Activated naive CD8-positive, alpha-beta T cell treated with anti-CD3 and anti-CD28 coated beads, Interleukin-2, amount 50 U/mL, for 24 hours (primary cell): ENCODE results near the gene CHST4.
"Not testable (repeated sequence)": the region's sequence is repeated elsewhere in the genome, so short reads cannot be mapped to it uniquely, and the experiment has no call there.

ENCODE experiments used
- ATAC-seq: fragments of 150-1000 bp; cut with Tn5 transposase; one replicate; pipeline ENCODE4 v1.10.0; 2021
- DNase-seq: peaks from one replicate; pipeline ENCODE4 v3.0.0; 2021
- H3K27ac Mint-ChIP-seq: one replicate; pipeline ENCODE4 v1.8.0; 2021; ENCODE audit warnings: mild to moderate bottlenecking, mixed read lengths
- H3K27me3 Mint-ChIP-seq: one replicate; pipeline ENCODE4 v1.8.0; 2021; ENCODE audit warnings: mixed read lengths
- H3K36me3 Mint-ChIP-seq: one replicate; pipeline ENCODE4 v1.8.0; 2021; ENCODE audit warnings: low read depth, mixed read lengths
- H3K4me1 Mint-ChIP-seq: one replicate; pipeline ENCODE4 v1.8.0; 2021; ENCODE audit warnings: mixed read lengths
- H3K4me3 Mint-ChIP-seq: one replicate; pipeline ENCODE4 v1.8.0; 2021; ENCODE audit warnings: mild to moderate bottlenecking, moderate library complexity, mixed read lengths
- H3K9me3 Mint-ChIP-seq: one replicate; pipeline ENCODE4 v1.8.0; 2021; ENCODE audit warnings: mixed read lengths

The CHST4 gene

GRCh38 chr16:71547168-71547567 lies 20.9 kb downstream of the CHST4 start:
- DNase-seq = no peak
- no peaks in the 10 kb centered on the region for H3K9me3 Mint-ChIP-seq
- H3K4me1 Mint-ChIP-seq = peaks cover 2% of the 10 kb centered on the region
- no peak overlapping the region for H3K27ac Mint-ChIP-seq
- no peak for ATAC-seq
- H3K27me3 Mint-ChIP-seq = peaks cover 8% of the 10 kb centered on the region
- no peaks in the 10 kb centered on the region for H3K36me3 Mint-ChIP-seq
- no peak overlapping the region for H3K4me3 Mint-ChIP-seq

- DNase-seq (no peak), ATAC-seq (no peak)
- H3K36me3 Mint-ChIP-seq = no peaks in the 10 kb centered on the region
- no peak overlapping the region for H3K27ac Mint-ChIP-seq
- H3K4me1 Mint-ChIP-seq = no peaks in the 10 kb centered on the region
- H3K9me3 Mint-ChIP-seq = no peaks in the 10 kb centered on the region
- peaks cover 4% of the 10 kb centered on the region for H3K27me3 Mint-ChIP-seq
- H3K4me3 Mint-ChIP-seq = no peak overlapping the region
Measured at GRCh38 chr16:71552698-71553503, 26.7 kb downstream of the CHST4 start.

GRCh38 chr16:71555230-71555891 lies 29.1 kb downstream of the CHST4 start:
- no peak for DNase-seq
- Mint-ChIP-seq H3K9me3 (no peaks in the 10 kb centered on the region), H3K36me3 (no peaks in the 10 kb centered on the region), H3K27ac (no peak overlapping the region), H3K4me3 (no peak overlapping the region), H3K4me1 (no peaks in the 10 kb centered on the region), H3K27me3 (peaks cover 2% of the 10 kb centered on the region)
- no peak for ATAC-seq

- no peaks in the 10 kb centered on the region for H3K4me1 Mint-ChIP-seq
- DNase-seq = no peak
- no peak for ATAC-seq
- H3K9me3 Mint-ChIP-seq = peaks cover 5% of the 10 kb centered on the region
- H3K27ac Mint-ChIP-seq = no peak overlapping the region
- no peaks in the 10 kb centered on the region for H3K27me3 Mint-ChIP-seq
- no peak overlapping the region for H3K4me3 Mint-ChIP-seq
- peaks cover 2% of the 10 kb centered on the region for H3K36me3 Mint-ChIP-seq
Measured at GRCh38 chr16:71557299-71557698, 31.1 kb downstream of the CHST4 start.

- Mint-ChIP-seq H3K4me1 (no peaks in the 10 kb centered on the region), H3K4me3 (no peak overlapping the region), H3K9me3 (peaks cover 5% of the 10 kb centered on the region), H3K27me3 (no peaks in the 10 kb centered on the region), H3K36me3 (peaks cover 2% of the 10 kb centered on the region), H3K27ac (no peak overlapping the region)
- ATAC-seq (no peak), DNase-seq (no peak)
Measured at GRCh38 chr16:71557954-71558582, 31.8 kb downstream of the CHST4 start.

GRCh38 chr16:71559855-71560254 lies 33.6 kb downstream of the CHST4 start:
- Mint-ChIP-seq H3K36me3 (peaks cover 2% of the 10 kb centered on the region), H3K27me3 (no peaks in the 10 kb centered on the region), H3K9me3 (peaks cover 5% of the 10 kb centered on the region), H3K27ac (no peak overlapping the region), H3K4me3 (no peak overlapping the region), H3K4me1 (peaks cover 8% of the 10 kb centered on the region)
- no peak for ATAC-seq
- no peak for DNase-seq

DNA sequence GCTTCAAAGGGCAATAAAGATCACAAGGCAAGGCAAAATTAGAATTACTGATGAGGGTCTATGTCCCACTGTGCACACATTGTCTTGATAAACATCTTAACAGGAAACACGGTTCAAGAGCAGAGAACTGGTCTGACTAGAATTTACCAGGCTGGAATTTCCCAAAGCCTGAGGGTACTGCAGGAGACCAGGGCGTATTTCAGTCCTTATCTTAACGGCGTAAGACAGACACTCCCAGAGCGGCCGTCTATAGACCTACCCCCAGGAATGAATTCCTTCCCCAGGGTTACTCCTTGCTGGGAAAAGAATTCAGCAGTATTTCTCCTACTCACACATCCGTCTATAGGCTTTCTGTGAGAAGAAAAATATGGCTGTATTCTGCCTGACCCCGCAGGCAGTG lies 35.7 kb downstream of the CHST4 start:
- H3K4me1 Mint-ChIP-seq = peaks cover 25% of the 10 kb centered on the region
- not testable (repeated sequence) for H3K9me3 Mint-ChIP-seq, H3K36me3 Mint-ChIP-seq, H3K4me3 Mint-ChIP-seq, H3K27ac Mint-ChIP-seq, ATAC-seq, H3K27me3 Mint-ChIP-seq, DNase-seq

DNA sequence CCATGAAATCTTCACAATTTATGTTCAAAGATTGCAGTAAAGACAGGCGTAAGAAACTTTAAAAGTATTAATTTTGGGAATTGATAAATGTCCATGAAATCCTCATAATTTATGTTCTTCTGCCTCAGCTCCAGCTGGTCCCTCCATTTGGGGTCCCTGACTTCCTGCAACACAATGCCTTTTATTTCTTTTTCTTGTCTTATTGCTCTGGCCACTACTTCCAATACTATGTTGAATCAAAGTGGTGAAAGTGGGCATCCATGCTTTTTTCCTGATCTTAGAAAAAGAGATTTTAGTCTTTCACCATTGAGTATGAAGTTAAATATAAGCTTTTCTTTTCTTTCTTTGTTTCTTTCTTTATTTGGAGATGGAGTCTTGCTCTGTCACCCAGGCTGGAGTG lies 36.3 kb downstream of the CHST4 start:
- Mint-ChIP-seq H3K4me1 (peaks cover 25% of the 10 kb centered on the region), H3K36me3 (peaks cover 2% of the 10 kb centered on the region), H3K9me3 (peaks cover 5% of the 10 kb centered on the region), H3K27ac (no peak overlapping the region), H3K27me3 (no peaks in the 10 kb centered on the region), H3K4me3 (no peak overlapping the region)
- no peak for ATAC-seq
- DNase-seq = no peak

- Mint-ChIP-seq H3K27ac (peak overlapping the region; percentile 88), H3K4me3 (peak overlapping the region; percentile 80), H3K36me3 (peaks cover 2% of the 10 kb centered on the region), H3K9me3 (peaks cover 5% of the 10 kb centered on the region), H3K27me3 (no peaks in the 10 kb centered on the region), H3K4me1 (peaks cover 25% of the 10 kb centered on the region)
- no peak for ATAC-seq
- DNase-seq = no peak
Measured at GRCh38 chr16:71564335-71564967, 38.2 kb downstream of the CHST4 start.

DNA sequence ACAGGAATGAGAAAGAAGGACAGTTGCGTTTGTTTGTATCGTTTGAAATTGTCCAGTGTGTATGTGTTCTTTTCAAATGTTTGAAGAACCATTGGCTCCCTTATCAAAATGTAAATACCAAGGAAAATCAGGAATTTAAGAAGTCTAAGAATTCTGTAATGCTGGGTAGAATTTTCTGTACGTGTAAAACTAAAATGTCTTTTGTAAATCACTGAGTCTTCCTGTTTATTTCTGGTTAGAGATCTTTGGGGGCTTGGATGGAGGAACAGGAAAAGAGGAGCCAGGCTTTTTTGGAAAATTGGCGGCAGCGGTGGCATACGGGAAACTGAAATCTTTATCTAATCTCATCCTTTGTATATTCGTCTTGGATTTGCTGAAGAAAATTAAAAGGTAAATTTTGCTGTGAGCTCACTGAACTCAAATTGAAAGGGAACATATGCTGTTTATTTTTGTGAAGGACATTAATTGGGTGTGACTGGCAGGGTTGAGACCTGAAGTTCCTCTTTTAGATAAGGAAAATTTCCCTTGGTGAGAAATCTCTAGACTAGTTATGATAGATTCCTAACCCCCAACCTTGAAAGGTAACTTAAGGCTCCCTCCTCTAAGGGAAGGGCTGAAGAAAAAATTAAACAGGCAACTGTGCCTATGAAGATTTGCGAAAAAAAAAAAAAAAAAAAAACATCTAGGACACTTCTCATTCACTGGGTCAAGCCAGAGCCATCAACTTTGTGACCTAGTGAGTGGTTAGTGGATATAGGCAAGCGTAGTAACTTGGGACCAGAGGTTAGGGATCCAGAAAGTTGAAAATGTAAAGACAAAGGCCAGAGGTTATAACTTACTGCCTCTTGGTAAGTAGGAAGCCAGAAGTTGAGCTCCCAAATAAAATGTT lies 39.8 kb downstream of the CHST4 start:
- DNase-seq = no peak
- peak overlapping the region; percentile 80 for H3K4me3 Mint-ChIP-seq

DNA sequence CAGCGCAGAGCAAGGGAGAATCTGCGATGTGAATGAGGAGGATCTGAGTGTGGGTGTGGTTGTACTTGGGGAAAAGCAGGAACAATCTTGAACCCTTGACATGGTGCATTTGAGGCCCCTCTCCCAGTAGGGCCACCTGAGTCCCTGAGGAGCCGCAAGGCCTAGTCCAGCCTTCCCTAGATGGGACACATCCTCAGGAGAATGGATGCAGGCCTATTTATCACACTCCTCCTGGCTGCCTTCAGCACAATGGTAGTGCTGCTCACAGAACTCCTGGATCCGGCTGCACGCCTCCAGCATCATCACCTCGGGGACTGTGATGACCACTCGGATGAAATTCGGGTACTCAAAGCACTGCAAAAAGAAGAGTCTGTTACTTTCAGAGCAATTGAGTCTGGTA lies 41.7 kb downstream of the CHST4 start:
- H3K27me3 Mint-ChIP-seq = no peaks in the 10 kb centered on the region
- no peaks in the 10 kb centered on the region for H3K36me3 Mint-ChIP-seq
- DNase-seq = no peak
- H3K9me3 Mint-ChIP-seq = no peaks in the 10 kb centered on the region
- no peak for ATAC-seq
- H3K4me1 Mint-ChIP-seq = peaks cover 25% of the 10 kb centered on the region
- no peak overlapping the region for H3K4me3 Mint-ChIP-seq
- H3K27ac Mint-ChIP-seq = no peak overlapping the region

More for the DNA sequence above, 39.8 kb downstream of the CHST4 start:
- Mint-ChIP-seq H3K4me1 (peaks cover 25% of the 10 kb centered on the region), H3K9me3 (peaks cover 5% of the 10 kb centered on the region), H3K36me3 (peaks cover 2% of the 10 kb centered on the region), H3K27ac (peak overlapping the region; percentile 88), H3K27me3 (no peaks in the 10 kb centered on the region)
- no peak for ATAC-seq

GRCh38 chr16:71568551-71568950 lies 42.3 kb downstream of the CHST4 start:
- no peak for ATAC-seq
- Mint-ChIP-seq H3K27me3 (no peaks in the 10 kb centered on the region), H3K4me3 (no peak overlapping the region), H3K27ac (no peak overlapping the region), H3K36me3 (no peaks in the 10 kb centered on the region), H3K4me1 (peaks cover 25% of the 10 kb centered on the region), H3K9me3 (no peaks in the 10 kb centered on the region)
- DNase-seq = no peak

GRCh38 chr16:71569621-71570020 lies 43.4 kb downstream of the CHST4 start:
- Mint-ChIP-seq H3K27ac (no peak overlapping the region), H3K9me3 (no peaks in the 10 kb centered on the region), H3K27me3 (no peaks in the 10 kb centered on the region), H3K4me1 (peaks cover 19% of the 10 kb centered on the region), H3K36me3 (no peaks in the 10 kb centered on the region), H3K4me3 (no peak overlapping the region)
- no peak for ATAC-seq
- DNase-seq = no peak

DNA sequence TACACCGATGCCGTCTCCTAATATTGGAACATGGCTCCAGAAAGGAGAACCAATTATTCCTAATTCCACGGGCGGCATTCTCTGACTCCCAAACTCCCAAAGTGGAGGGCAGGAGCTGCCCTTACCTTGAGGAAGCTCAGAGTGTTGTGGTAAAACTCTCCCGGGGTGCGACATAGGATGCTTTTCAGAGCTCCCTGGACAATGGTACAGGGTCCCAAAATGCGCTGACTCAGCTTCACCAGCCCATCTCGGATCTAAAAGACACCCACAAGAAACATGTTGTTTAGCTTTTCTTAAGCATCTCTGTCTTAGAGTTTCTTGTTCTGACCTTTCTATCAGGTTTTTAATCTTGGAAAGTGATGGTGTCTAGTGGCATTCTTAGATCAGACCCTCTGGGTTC lies 43.9 kb downstream of the CHST4 start:
- no peak overlapping the region for H3K4me3 Mint-ChIP-seq
- ATAC-seq = no peak
- H3K9me3 Mint-ChIP-seq = no peaks in the 10 kb centered on the region
- no peak for DNase-seq
- H3K27ac Mint-ChIP-seq = no peak overlapping the region
- peaks cover 14% of the 10 kb centered on the region for H3K4me1 Mint-ChIP-seq
- no peaks in the 10 kb centered on the region for H3K27me3 Mint-ChIP-seq
- no peaks in the 10 kb centered on the region for H3K36me3 Mint-ChIP-seq
